Type B pancreatic cell (in vitro differentiated cells): ENCODE data around the gene CCDC9B. TPM values are rescaled to one million over a fixed set of nuclear protein-coding genes. Genes with fewer than 3 reads are reported as not detected.
A peak's percentile ranks its signal among the peaks of the same experiment; 100 is the strongest.

ENCODE experiments used
- DNase-seq: peaks from one replicate; pipeline ENCODE4 v3.0.0; 2021; ENCODE audit warnings: mixed read lengths; ENCODE audit not compliant: unreplicated experiment; ENCODE audit errors: extremely low spot score
- H3K27ac Mint-ChIP-seq: 2 replicates; pipeline ENCODE4 v1.8.0; 2021; ENCODE audit warnings: mild to moderate bottlenecking, mixed read lengths
- H3K27me3 Mint-ChIP-seq: 2 replicates; pipeline ENCODE4 v1.8.0; 2021; ENCODE audit warnings: mixed read lengths
- H3K36me3 Mint-ChIP-seq: 2 replicates; pipeline ENCODE4 v1.8.0; 2021; ENCODE audit warnings: mixed read lengths
- H3K4me1 Mint-ChIP-seq: one replicate; pipeline ENCODE4 v1.8.0; 2021; ENCODE audit warnings: mixed read lengths; ENCODE audit not compliant: unreplicated experiment
- H3K4me3 Mint-ChIP-seq: 2 replicates; pipeline ENCODE4 v1.8.0; 2021; ENCODE audit warnings: mild to moderate bottlenecking, mixed read lengths
- H3K9me3 Mint-ChIP-seq: 2 replicates; pipeline ENCODE4 v1.8.0; 2021; ENCODE audit warnings: mixed read lengths
- CTCF ChIP-seq: fragments of 200-600 bp; sonication (generic); conservative IDR thresholded peaks from 2 replicates; pipeline ENCODE4 v1.5.0; 2021; ENCODE audit warnings: antibody characterized with exemption, mild to moderate bottlenecking
- total RNA-seq: library from RNA; stranded (reverse); gene quantifications from 2 replicates; pipeline ENCODE4 v1.2.1, GENCODE V29; 2021; ENCODE audit warnings: low replicate concordance

Gene CCDC9B
- total RNA-seq, 1 donor from 2014 or later, result 2.4 TPM

- H3K9me3 Mint-ChIP-seq, result no peaks in the 10 kb centered on the region
- no peak overlapping the region for H3K27ac Mint-ChIP-seq
- no peak for TF ChIP-seq CTCF
These were observed 5.3 kb upstream of the CCDC9B start for GRCh38 chr15:40345867-40346578.

GRCh38 chr15:40345225-40345866, 4.6 kb upstream of the CCDC9B start:
- Mint-ChIP-seq H3K4me1 (peaks cover 9% of the 10 kb centered on the region), H3K9me3 (no peaks in the 10 kb centered on the region)

More at GRCh38 chr15:40345867-40346578, 5.3 kb upstream of the CCDC9B start:
- Mint-ChIP-seq H3K4me1 (peaks cover 8% of the 10 kb centered on the region), H3K4me3 (no peak overlapping the region), H3K36me3 (no peaks in the 10 kb centered on the region), H3K27me3 (peaks cover 3% of the 10 kb centered on the region)
- peak; percentile 64 for DNase-seq

GRCh38 chr15:40344631-40345120, 3.9 kb upstream of the CCDC9B start:
- Mint-ChIP-seq H3K9me3 (no peaks in the 10 kb centered on the region), H3K4me1 (peaks cover 12% of the 10 kb centered on the region), H3K4me3 (no peak overlapping the region), H3K27ac (no peak overlapping the region), H3K27me3 (no peaks in the 10 kb centered on the region), H3K36me3 (no peaks in the 10 kb centered on the region)
- peak; percentile 80 for TF ChIP-seq CTCF
- DNase-seq, result peak; percentile 66

More at GRCh38 chr15:40345225-40345866, 4.6 kb upstream of the CCDC9B start:
- no peak for TF ChIP-seq CTCF
- Mint-ChIP-seq H3K27ac (no peak overlapping the region), H3K4me3 (no peak overlapping the region), H3K27me3 (peaks cover 3% of the 10 kb centered on the region), H3K36me3 (no peaks in the 10 kb centered on the region)
- peak; percentile 61 for DNase-seq

GRCh38 chr15:40344217-40344616, 3.5 kb upstream of the CCDC9B start:
- Mint-ChIP-seq H3K27ac (no peak overlapping the region), H3K4me3 (no peak overlapping the region), H3K4me1 (peaks cover 12% of the 10 kb centered on the region), H3K36me3 (no peaks in the 10 kb centered on the region), H3K27me3 (no peaks in the 10 kb centered on the region), H3K9me3 (no peaks in the 10 kb centered on the region)
- no peak for TF ChIP-seq CTCF
- DNase-seq, result no peak

- TF ChIP-seq CTCF, result no peak
- peaks cover 12% of the 10 kb centered on the region for H3K4me1 Mint-ChIP-seq
- H3K4me3 Mint-ChIP-seq, result peak overlapping the region; percentile 20
- H3K27me3 Mint-ChIP-seq, result no peaks in the 10 kb centered on the region
- no peaks in the 10 kb centered on the region for H3K36me3 Mint-ChIP-seq
- no peaks in the 10 kb centered on the region for H3K9me3 Mint-ChIP-seq
- H3K27ac Mint-ChIP-seq, result peak overlapping the region; percentile 68
- no peak for DNase-seq
These were observed 2.8 kb upstream of the CCDC9B start for GRCh38 chr15:40343512-40343911.
